Spleen (tissue), 11 donors: ENCODE data around the gene SEPTIN3. TPM values are rescaled to one million over a fixed set of nuclear protein-coding genes. Genes with fewer than 3 reads are reported as not detected.

Experiments
- DNase-seq: peaks from one replicate; pipeline ENCODE4 v3.0.0-alpha.2; 2020
- H3K27ac ChIP-seq, 8 donors: fragments of 200-600 bp; sonication (generic) in 7 of 8; 1 replicate in 4 of 8; 2 replicates in 4 of 8; pipeline versions ENCODE4 v1.5.0 to v1.8.0; 2016 to 2021; ENCODE audit warnings: inconsistent platforms in 4 of 8, mild to moderate bottlenecking in 4 of 8, moderate library complexity in 1 of 8
- H3K27me3 ChIP-seq, 7 donors: fragments of 200-600 bp; sonication (generic) in 6 of 7; replicated peaks in 1 of 7; 1 replicate in 4 of 7; 2 replicates in 3 of 7; pipeline versions ENCODE4 v1.5.0 to v1.8.0; 2016 to 2021; ENCODE audit warnings: inconsistent platforms in 3 of 7, mild to moderate bottlenecking in 1 of 7
- H3K36me3 ChIP-seq, 6 donors: fragments of 200-600 bp; sonication (generic) in 5 of 6; 1 replicate in 4 of 6; 2 replicates in 2 of 6; pipeline versions ENCODE4 v1.5.0 to v1.8.0; 2016 to 2021; ENCODE audit warnings: inconsistent platforms in 2 of 6
- H3K4me1 ChIP-seq, 6 donors: fragments of 200-600 bp; sonication (generic) in 5 of 6; 1 replicate in 3 of 6; 2 replicates in 3 of 6; pipeline versions ENCODE4 v1.5.0 to v1.8.0; 2016 to 2021; ENCODE audit warnings: inconsistent platforms in 3 of 6
- H3K4me3 ChIP-seq, 8 donors: fragments of 200-600 bp; sonication (generic) in 7 of 8; 1 replicate in 4 of 8; 2 replicates in 4 of 8; pipeline versions ENCODE4 v1.5.0 to v1.8.0; 2016 to 2021; ENCODE audit warnings: inconsistent platforms in 4 of 8, mild to moderate bottlenecking in 4 of 8, moderate library complexity in 2 of 8
- H3K9me3 ChIP-seq, 8 donors: fragments of 200-600 bp; sonication (generic) in 7 of 8; 1 replicate in 4 of 8; 2 replicates in 4 of 8; pipeline versions ENCODE4 v1.5.0 to v1.8.0; 2016 to 2021; ENCODE audit warnings: inconsistent platforms in 4 of 8
- POLR2A ChIP-seq, 3 donors: fragments of 450-650 bp; IDR thresholded peaks; one replicate each; pipeline ENCODE4 v1.5.1; 2017; ENCODE audit warnings: antibody characterized with exemption in 3 of 3, mild to moderate bottlenecking in 1 of 3
- POLR2AphosphoS5 ChIP-seq, 3 donors: sonication (generic); formaldehyde crosslinking; IDR thresholded peaks; one replicate each; pipeline ENCODE4 v1.5.1; 2017; ENCODE audit warnings: antibody characterized with exemption in 3 of 3
- WGBS, 5 donors: extraction: QIAGEN DNeasy Blood & Tissue Kit in 3 of 5; methylation state at CpG; one replicate each; pipeline versions ENCODE4 v1.1.5 to v1.1.7; 2013 to 2018; 5-methylcytosine and 5-hydroxymethylcytosine counted together
- intact Hi-C: fragments of 100-400 bp; cut with DNase I; formaldehyde crosslinking; loops from one replicate; pipeline ENCODE4 v1.15.0; 2023; ENCODE audit warnings: low total_unique reads
- polyA plus RNA-seq, 3 donors: library from polyadenylated mRNA; stranded (reverse); fragments of 200-250 nt; gene quantifications; one replicate each; pipeline ENCODE4 v1.2.1, GENCODE V29; 2013
- total RNA-seq, 7 donors: library from RNA; depleted of rRNA in 3 of 7; stranded (reverse); fragments of >200 nt in 3 of 7; fragmentation: NEBNext Ultra II Directional in 4 of 7; extraction: Animal tissue kit (Norgen Biotek cat#: 25700) in 4 of 7; gene quantifications; one replicate each; pipeline versions ENCODE4 v1.1.0 to v1.2.1, GENCODE V29; 2016 to 2021
- TF ChIP-seq, protein P1 (sequence below), 11 experiments: fragments of 200-600 bp in 7 of 11; fragments of 450-650 bp in 4 of 11; sonication (generic) in 4 of 11; IDR thresholded peaks in 8 of 11; conservative IDR thresholded peaks in 3 of 11; 1 replicate in 7 of 11; 2 replicates in 4 of 11; pipeline versions ENCODE4 v1.4.0 to v1.8.0; 2016 to 2021; ENCODE audit warnings: antibody characterized with exemption in 11 of 11, inconsistent platforms in 4 of 11, mild to moderate bottlenecking in 1 of 11
- donor health status: healthy with polysubstance abuse.
- donor health status: DM: no; HTN: no; CAD: no; lungs with moderate emphysema.
- donor health status: DM: no; HTN: no; CAD: no.
- donor health status: Bipolar disorder and iron deficiency.
- donor health status: healthy.
- donor health status: DM: no; HTN: no; CAD: no.
- donor health status: DM: yes; HTN: yes; CAD: no.

Gene SEPTIN3
- total and polyA plus RNA-seq, 10 donors: 0.07 to 1.0 (median 0.20) TPM

DNA sequence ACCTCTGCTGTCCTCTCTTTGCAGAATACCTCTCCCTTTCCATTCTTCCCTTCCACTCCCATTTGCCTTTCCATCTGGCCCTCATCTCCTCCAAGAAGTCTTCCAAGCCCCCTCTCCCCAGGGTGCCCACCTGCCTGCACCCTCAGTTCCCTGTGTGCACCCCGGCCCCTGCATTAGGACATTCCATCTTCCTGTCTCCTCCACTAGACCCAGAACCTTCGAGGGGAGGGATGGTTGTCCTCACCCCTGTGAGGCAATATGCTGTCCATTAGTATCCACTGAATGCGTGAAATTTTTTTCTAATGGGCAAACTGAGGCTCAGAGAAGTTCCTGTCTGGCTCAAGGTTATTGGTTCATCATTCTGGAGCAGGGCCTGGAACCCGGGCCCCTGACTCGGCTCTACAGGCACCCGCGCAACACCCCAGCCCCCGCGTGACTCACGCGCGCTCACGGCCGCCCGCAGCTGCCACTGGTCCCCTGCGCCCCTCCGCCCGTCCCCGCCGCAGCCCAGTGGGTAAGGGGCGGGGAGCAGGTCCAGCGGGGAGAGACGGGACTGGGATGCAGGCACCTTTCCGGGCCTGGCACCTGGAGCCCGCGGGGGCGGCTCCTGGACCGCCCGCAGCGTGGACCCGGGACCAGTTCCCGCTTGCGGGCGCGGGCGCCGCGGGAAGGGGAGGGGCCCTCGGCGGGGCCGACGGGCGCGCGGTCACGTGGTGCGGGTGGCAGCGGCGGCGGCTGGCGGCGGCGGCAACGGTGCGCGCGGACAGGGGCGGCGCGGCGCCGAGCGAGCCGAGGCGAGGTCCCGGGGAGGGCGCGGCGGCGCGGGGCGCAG lies 7.0 kb downstream of the SEPTIN3 start:
- TF ChIP-seq POLR2AphosphoS5 (IDR thresholded peaks at IDR 0.05) (no peak), POLR2A (IDR thresholded peaks at IDR 0.05) (no peak)
- TF ChIP-seq, protein P1, sequence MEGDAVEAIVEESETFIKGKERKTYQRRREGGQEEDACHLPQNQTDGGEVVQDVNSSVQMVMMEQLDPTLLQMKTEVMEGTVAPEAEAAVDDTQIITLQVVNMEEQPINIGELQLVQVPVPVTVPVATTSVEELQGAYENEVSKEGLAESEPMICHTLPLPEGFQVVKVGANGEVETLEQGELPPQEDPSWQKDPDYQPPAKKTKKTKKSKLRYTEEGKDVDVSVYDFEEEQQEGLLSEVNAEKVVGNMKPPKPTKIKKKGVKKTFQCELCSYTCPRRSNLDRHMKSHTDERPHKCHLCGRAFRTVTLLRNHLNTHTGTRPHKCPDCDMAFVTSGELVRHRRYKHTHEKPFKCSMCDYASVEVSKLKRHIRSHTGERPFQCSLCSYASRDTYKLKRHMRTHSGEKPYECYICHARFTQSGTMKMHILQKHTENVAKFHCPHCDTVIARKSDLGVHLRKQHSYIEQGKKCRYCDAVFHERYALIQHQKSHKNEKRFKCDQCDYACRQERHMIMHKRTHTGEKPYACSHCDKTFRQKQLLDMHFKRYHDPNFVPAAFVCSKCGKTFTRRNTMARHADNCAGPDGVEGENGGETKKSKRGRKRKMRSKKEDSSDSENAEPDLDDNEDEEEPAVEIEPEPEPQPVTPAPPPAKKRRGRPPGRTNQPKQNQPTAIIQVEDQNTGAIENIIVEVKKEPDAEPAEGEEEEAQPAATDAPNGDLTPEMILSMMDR (IDR thresholded peaks at IDR 0.05 in 8 of 11, conservative IDR thresholded peaks at IDR 0.05 in 3 of 11): no peak
- Histone ChIP-seq H3K36me3 (no peaks in the 10 kb centered on the region), H3K27me3 (peaks cover 0 to 77% (median 30%) of the 10 kb centered on the region in 7 donors), H3K9me3 (no peaks in the 10 kb centered on the region), H3K4me3 (peak overlapping the region; percentile 18 to 76 (median 45)), H3K4me1 (peaks cover 3 to 17% (median 13%) of the 10 kb centered on the region in 6 donors), H3K27ac (no peak overlapping the region)
- intact Hi-C loops: no loop called here
- WGBS, 5 donors: 2 to 9% (median 3%) methylated on average over 19 to 72 of the region's 72 CpGs
- peak; percentile 86 for DNase-seq

DNA sequence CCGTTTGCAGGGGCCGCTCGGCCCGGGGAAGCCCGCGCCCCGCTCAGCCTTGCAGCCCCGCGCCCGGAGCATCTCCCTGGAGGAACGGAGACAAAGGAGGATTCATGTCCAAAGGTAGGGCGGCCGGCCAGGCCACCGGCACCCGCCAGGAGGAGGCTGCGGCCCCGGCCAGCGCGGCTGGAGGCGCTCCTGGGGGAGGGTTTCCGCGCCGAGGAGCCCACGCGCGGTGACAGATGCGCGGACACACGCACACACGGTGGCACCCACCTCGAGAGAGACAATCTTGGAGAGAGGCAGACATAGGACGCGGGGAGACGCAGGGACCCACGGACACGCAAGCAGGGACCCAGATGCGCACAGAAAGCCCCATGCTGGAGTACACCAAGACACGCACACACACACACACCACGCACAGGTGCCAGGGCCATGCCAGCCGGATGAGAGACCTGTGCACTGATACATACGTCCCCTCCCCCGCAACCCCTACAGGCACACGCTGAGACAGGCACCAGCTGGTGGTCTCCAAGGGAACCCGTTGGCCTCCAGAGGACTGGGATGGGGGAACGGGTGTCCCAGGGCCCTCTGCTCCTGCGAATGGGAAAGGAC lies 7.8 kb downstream of the SEPTIN3 start:
- Histone ChIP-seq H3K36me3 (no peaks in the 10 kb centered on the region), H3K9me3 (no peaks in the 10 kb centered on the region), H3K27ac (no peak overlapping the region), H3K4me1 (peaks cover 3 to 17% (median 13%) of the 10 kb centered on the region in 6 donors), H3K4me3 (peak overlapping the region in 7 of 8 donors; percentile 22 to 76 (median 45)), H3K27me3 (peaks cover 0 to 69% (median 23%) of the 10 kb centered on the region in 7 donors)
- intact Hi-C loops: no loop called here
- 4 to 26% (median 5%) methylated on average over 9 to 46 of the region's 46 CpGs for WGBS, 5 donors
- TF ChIP-seq POLR2A (IDR thresholded peaks at IDR 0.05) (no peak), POLR2AphosphoS5 (IDR thresholded peaks at IDR 0.05) (no peak)
- TF ChIP-seq, protein P1 (IDR thresholded peaks at IDR 0.05 in 8 of 11, conservative IDR thresholded peaks at IDR 0.05 in 3 of 11): no peak
- no peak for DNase-seq

GRCh38 chr22:41978732-41979131 lies 9.5 kb downstream of the SEPTIN3 start:
- Histone ChIP-seq H3K9me3 (no peaks in the 10 kb centered on the region), H3K27ac (no peak overlapping the region), H3K36me3 (no peaks in the 10 kb centered on the region), H3K27me3 (peaks cover 0 to 52% (median 23%) of the 10 kb centered on the region in 7 donors), H3K4me3 (no peak overlapping the region), H3K4me1 (peaks cover 3 to 17% (median 13%) of the 10 kb centered on the region in 6 donors)
- intact Hi-C loops: no loop called here
- WGBS, 5 donors: 82 to 100% (median 93%) methylated on average over 1 of the region's 1 CpG
- TF ChIP-seq, protein P1 (IDR thresholded peaks at IDR 0.05 in 8 of 11, conservative IDR thresholded peaks at IDR 0.05 in 3 of 11): no peak
- TF ChIP-seq POLR2A (IDR thresholded peaks at IDR 0.05) (no peak), POLR2AphosphoS5 (IDR thresholded peaks at IDR 0.05) (no peak)
- no peak for DNase-seq
